NCI-H146 (cell line): ENCODE measurements around the gene RPLP2.

Experiments
- DNase-seq: peaks from one replicate; lab custom pipeline; 2025; lab: John Stamatoyannopoulos, UW

Gene RPLP2

GRCh38 chr11:791658-792534 lies 17.9 kb upstream of the RPLP2 start:
- no peak for DNase-seq

DNA sequence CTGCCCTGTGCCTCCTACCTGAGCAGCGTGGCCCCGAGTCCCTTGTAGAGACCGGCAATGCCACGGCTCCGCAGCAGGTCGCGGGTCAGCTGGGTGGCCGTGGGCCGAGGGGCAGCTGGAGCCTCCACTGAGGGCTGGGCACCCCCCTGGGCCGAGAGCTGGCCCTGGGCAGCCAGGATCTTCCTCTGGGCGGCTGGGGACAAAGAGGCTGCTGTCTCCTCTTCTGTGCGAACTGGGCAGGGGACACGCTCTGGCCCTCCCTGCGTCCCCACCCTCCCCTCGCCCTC lies 17.3 kb upstream of the RPLP2 start:
- no peak for DNase-seq

DNA sequence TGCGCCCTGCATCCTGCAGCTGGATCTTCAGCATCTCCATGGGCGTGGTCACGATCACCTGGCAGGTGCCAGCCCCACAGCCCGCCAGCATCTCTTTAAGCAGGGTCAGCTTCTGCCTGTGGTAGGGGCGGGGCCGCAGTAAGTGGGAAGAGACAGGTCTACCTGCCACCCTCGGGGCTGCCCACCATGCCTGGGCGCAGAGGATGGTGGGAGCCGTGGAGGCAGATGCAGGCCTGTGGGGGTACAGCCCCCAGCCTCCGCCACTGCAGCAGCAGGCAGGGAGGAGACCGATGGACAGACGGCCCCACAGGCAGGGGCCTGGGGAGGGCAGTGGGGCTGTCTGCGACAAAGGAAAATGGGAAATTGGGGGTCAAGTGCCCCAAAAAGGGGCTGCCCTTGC lies 16.9 kb upstream of the RPLP2 start:
- no peak for DNase-seq

GRCh38 chr11:793556-793955 lies 16.2 kb upstream of the RPLP2 start:
- DNase-seq: no peak

DNA sequence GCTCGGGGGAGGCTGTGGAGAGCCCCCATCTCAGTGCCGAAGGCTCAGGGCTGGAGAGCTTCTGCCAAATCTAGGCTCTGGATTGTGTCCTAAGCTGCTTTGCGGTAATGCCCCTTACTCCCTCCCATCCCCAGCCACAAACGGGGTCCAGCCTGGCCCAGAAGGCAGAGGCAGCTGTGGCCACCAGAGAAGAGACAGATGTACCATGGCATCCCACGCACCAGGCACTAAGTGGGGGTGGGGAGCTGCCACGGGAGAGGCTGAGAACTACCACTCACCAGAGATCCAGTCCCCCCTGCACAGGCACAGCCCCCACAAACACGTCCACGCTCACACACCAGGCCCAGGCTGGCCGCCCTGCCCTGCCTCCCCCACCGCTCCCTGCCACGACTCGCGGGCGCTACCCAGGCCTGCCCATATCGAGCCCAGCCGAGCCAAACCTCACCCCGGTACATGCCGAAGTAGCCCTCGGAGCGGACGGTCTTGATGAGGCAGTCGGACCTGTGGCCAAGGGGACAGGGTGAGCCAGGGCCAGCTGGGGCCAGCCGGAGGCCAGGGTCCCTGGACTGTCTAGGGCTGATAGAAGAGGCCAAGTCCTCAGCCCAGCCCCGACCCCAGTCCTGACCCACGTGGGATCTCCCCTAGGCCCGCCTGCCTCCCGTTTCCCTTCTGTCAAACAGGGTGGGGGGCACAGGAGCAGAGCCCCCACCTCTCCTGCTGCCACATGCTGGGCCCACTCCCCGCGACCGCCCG lies 15.6 kb upstream of the RPLP2 start:
- DNase-seq: no peak

GRCh38 chr11:794766-795633 lies 14.8 kb upstream of the RPLP2 start:
- no peak for DNase-seq

- no peak for DNase-seq
Measured at GRCh38 chr11:795634-796564, 13.9 kb upstream of the RPLP2 start.

- no peak for DNase-seq
Measured at GRCh38 chr11:796565-797295, 13.0 kb upstream of the RPLP2 start.

DNA sequence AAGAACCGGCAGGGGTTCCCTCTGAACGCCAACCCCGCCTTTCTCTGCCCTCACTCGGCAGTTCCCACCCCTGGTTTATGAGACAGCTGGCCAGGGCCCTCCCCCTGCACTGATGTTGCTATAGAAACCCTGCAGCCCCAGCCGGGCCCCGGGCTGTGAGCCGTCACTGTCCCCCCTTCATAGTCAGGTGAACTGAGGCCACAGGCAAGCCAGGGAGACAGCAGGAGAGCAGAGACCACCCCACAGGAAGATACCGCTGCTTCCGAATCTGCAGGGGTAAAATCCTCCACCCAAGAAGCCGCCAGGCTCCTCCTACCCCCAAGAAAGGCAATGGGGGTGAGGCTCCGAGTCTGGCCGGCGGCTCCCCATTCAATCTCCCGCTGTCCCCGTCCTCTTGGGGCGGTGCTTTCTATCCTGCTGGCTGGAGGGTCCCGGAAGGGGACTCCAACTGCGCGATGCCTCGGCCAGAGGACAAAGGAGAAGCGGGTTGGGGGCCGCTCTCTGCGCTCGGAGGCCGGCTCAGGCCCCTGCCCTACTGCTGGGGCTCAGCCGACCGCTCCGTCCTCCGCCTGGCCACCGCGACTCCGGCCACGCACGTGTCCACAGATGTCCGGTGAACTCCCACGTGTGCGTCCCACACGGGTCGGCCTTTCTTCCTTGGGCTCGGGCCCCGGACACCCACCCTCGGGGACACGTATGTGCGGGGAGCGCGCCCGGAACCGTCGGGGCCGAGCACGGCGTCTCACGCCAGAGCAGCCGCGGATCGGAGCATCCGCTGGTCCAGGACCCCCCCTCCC lies 12.3 kb upstream of the RPLP2 start:
- peak; percentile 91 for DNase-seq

DNA sequence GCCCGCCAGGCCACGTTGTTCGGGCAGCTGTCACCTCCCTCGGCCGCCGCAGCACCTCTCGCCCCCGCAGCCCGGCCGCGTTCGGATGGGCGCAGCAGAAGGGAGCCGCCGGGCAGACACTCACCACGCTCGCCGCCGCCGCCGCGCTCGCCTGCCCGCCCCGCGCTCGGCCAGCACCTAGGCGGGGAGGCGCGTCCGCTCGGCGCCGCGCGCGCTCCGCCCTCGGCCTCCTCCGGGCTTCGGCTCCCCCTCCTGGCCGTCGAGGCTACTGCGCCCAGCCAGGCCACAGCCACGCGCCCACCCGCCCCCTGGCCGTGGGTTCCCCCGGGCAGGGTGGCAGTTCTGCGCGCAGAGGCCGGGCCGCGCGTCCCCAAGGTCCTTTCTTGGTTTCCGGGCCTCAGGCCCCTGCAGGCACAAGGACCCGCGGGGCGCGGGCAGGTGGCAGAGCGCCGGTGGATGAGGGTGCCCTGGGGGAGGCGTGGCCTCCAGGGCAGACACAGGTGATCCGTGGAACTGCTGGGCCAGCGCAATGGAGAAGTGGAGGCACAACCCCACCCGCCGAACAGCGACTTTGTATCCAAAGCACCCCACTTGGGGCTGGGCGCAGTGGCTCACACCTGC lies 11.6 kb upstream of the RPLP2 start, which contains the start of gene SLC25A22:
SLC25A22 (minus strand) TSS at position 189 of the 621 bp plus-strand sequence. CDS start 3,275 bp downstream, outside the sequence.
- peak; percentile 76 for DNase-seq

- DNase-seq: no peak
Measured at GRCh38 chr11:799641-800316, 10.0 kb upstream of the RPLP2 start.

DNA sequence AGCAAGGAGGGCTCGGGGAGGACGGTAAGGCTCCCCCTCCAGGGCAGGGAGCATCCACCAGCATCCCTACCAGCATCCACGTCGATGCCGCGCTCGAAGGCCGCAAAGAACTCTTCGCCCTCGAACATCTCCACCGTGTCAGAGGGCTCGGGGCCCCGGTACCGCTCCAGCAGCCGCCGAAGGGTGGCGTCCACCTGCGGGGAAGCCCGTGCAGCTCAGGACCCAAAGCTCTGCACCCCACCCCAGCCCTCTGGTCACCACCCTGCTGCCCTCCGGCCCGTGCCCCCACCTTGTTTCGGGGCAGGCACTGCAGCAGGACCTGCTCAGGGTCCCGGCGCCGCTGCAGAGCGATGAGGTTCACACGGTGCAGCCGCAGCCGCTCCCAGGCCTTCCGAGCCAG lies 9.3 kb upstream of the RPLP2 start:
- DNase-seq: no peak

- DNase-seq: no peak
Measured at GRCh38 chr11:801097-801780, 8.5 kb upstream of the RPLP2 start.

GRCh38 chr11:802018-802617 lies 7.6 kb upstream of the RPLP2 start:
- DNase-seq: no peak

- DNase-seq: no peak
Measured at GRCh38 chr11:802693-803466, 6.9 kb upstream of the RPLP2 start.

GRCh38 chr11:803467-803742 lies 6.4 kb upstream of the RPLP2 start:
- no peak for DNase-seq
